GM23338 (cell line): ENCODE data around the gene SAPCD1. TPM values are rescaled to one million over a fixed set of nuclear protein-coding genes. Genes with fewer than 3 reads are reported as not detected.

Experiments
- ATAC-seq: fragments of 200-7000 bp; cut with Tn5 transposase; 3 replicates; pipeline ENCODE4 v1.9.1; 2020
- DNase-seq: peaks from one replicate; pipeline ENCODE4 v3.0.0-alpha.2; 2015; ENCODE audit warnings: low spot score
- H2AFZ ChIP-seq: fragments of 200-600 bp; sonication (generic); 2 replicates; pipeline ENCODE4 v1.8.0; 2016; ENCODE audit warnings: antibody characterized with exemption, mild to moderate bottlenecking, moderate library complexity
- H3F3A ChIP-seq: fragments of 200-600 bp; sonication (generic); replicated peaks from 2 replicates; pipeline ENCODE4 v1.8.0; 2017; ENCODE audit warnings: antibody characterized with exemption, mixed run types, low read depth
- H3K27ac ChIP-seq: fragments of 200-600 bp; sonication (generic); 2 replicates; pipeline ENCODE4 v1.6.1; 2016; ENCODE audit warnings: low read depth
- H3K27me3 ChIP-seq: fragments of 200-600 bp; sonication (generic); 2 replicates; pipeline ENCODE4 v1.8.0; 2016; ENCODE audit warnings: mild to moderate bottlenecking, mixed run types, moderate library complexity; ENCODE audit not compliant: insufficient read depth
- H3K36me3 ChIP-seq: fragments of 200-600 bp; sonication (generic); 2 replicates; pipeline ENCODE4 v1.8.0; 2016; ENCODE audit warnings: mild to moderate bottlenecking; ENCODE audit not compliant: insufficient read depth
- H3K4me1 ChIP-seq: fragments of 200-600 bp; sonication (generic); 2 replicates; pipeline ENCODE4 v1.8.0; 2016; ENCODE audit warnings: mild to moderate bottlenecking, moderate library complexity; ENCODE audit not compliant: insufficient read depth
- H3K4me2 ChIP-seq: fragments of 200-600 bp; sonication (generic); 2 replicates; pipeline ENCODE4 v1.7.1; 2017; ENCODE audit warnings: mixed run types
- H3K4me3 ChIP-seq: fragments of 200-600 bp; sonication (generic); 2 replicates; pipeline ENCODE4 v1.6.1; 2016; ENCODE audit warnings: mixed run types
- H3K79me2 ChIP-seq: fragments of 200-600 bp; sonication (generic); replicated peaks from 2 replicates; pipeline ENCODE4 v1.8.0; 2017; ENCODE audit warnings: mild to moderate bottlenecking; ENCODE audit not compliant: insufficient read depth
- H3K9me2 ChIP-seq: fragments of 200-600 bp; sonication (generic); 2 replicates; pipeline ENCODE4 v1.8.0; 2017; ENCODE audit not compliant: insufficient read depth
- H4K20me1 ChIP-seq: fragments of 200-600 bp; sonication (generic); replicated peaks from 2 replicates; pipeline ENCODE4 v1.8.0; 2017; ENCODE audit warnings: mild to moderate bottlenecking; ENCODE audit not compliant: insufficient read depth
- H3K27ac Mint-ChIP-seq: 2 replicates; pipeline ENCODE4 v1.8.0; 2020; ENCODE audit warnings: inconsistent platforms, mild to moderate bottlenecking, moderate library complexity, mixed read lengths
- H3K27me3 Mint-ChIP-seq: 3 replicates; pipeline ENCODE4 v1.8.0; 2022; ENCODE audit warnings: low read depth, mild to moderate bottlenecking, moderate library complexity, mixed read lengths, inconsistent platforms; ENCODE audit not compliant: insufficient read depth, poor library complexity
- H3K36me3 Mint-ChIP-seq: 3 replicates; pipeline ENCODE4 v1.8.0; 2021; ENCODE audit warnings: low read depth, mild to moderate bottlenecking, inconsistent platforms, moderate library complexity, mixed read lengths
- H3K4me1 Mint-ChIP-seq: 3 replicates; pipeline ENCODE4 v1.8.0; 2020; ENCODE audit warnings: mild to moderate bottlenecking, inconsistent platforms, mixed read lengths
- H3K4me3 Mint-ChIP-seq: 3 replicates; pipeline ENCODE4 v1.8.0; 2021; ENCODE audit warnings: moderate library complexity, mild to moderate bottlenecking, inconsistent platforms, mixed read lengths
- H3K9me3 Mint-ChIP-seq: 3 replicates; pipeline ENCODE4 v1.8.0; 2020; ENCODE audit warnings: moderate library complexity, mild to moderate bottlenecking, inconsistent platforms, mixed read lengths
- CREB1 ChIP-seq: fragments of 250-450 bp; sonication (Bioruptor Pico); IDR thresholded peaks from 2 replicates; pipeline ENCODE4 v1.5.0; 2020; ENCODE audit warnings: low read depth, mild to moderate bottlenecking, moderate library complexity
- CTCF ChIP-seq, 2 experiments: fragments of 200-600 bp in 1 of 2; sonication (generic) in 1 of 2; conservative IDR thresholded peaks; 2 replicates each; pipeline versions ENCODE4 v1.5.1 to v1.6.1; 2016 to 2017; ENCODE audit warnings: antibody characterized with exemption in 2 of 2, low read depth in 2 of 2, mild to moderate bottlenecking in 2 of 2, moderate library complexity in 1 of 2
- EZH2 ChIP-seq: fragments of 200-600 bp; sonication (generic); IDR thresholded peaks from one replicate; pipeline ENCODE4 v1.8.0; 2017; ENCODE audit warnings: antibody characterized with exemption, mild to moderate bottlenecking, low read depth; ENCODE audit not compliant: unreplicated experiment
- EZH2phosphoT487 ChIP-seq: fragments of 200-600 bp; sonication (generic); IDR thresholded peaks from one replicate; pipeline ENCODE4 v1.8.1; 2018; ENCODE audit warnings: antibody characterized with exemption; ENCODE audit not compliant: unreplicated experiment
- JUNB ChIP-seq: IDR thresholded peaks from one replicate; pipeline ENCODE4 v1.6.1; 2016; ENCODE audit warnings: antibody characterized with exemption; ENCODE audit not compliant: unreplicated experiment
- NANOG ChIP-seq: IDR thresholded peaks from 2 replicates; pipeline ENCODE4 v1.6.1; 2016; ENCODE audit warnings: antibody characterized with exemption, borderline replicate concordance
- POLR2AphosphoS5 ChIP-seq: IDR thresholded peaks from 2 replicates; pipeline ENCODE4 v1.6.1; 2016; ENCODE audit warnings: antibody characterized with exemption, low read depth
- REST ChIP-seq: IDR thresholded peaks from one replicate; pipeline ENCODE4 v1.6.1; 2018; ENCODE audit warnings: antibody characterized with exemption; ENCODE audit not compliant: unreplicated experiment
- STAT1 ChIP-seq: IDR thresholded peaks from one replicate; pipeline ENCODE4 v1.6.1; 2016; ENCODE audit warnings: antibody characterized with exemption; ENCODE audit not compliant: unreplicated experiment
- ZNF114 ChIP-seq: fragments of 250-450 bp; sonication (Bioruptor Pico); IDR thresholded peaks from 2 replicates; pipeline ENCODE4 v1.5.0; 2020; ENCODE audit warnings: mild to moderate bottlenecking, moderate library complexity
- ZNF331 ChIP-seq: fragments of 250-450 bp; sonication (Bioruptor Pico); IDR thresholded peaks from 2 replicates; pipeline ENCODE4 v1.5.0; 2020; ENCODE audit warnings: low read depth, mild to moderate bottlenecking, moderate library complexity
- ZNF462 ChIP-seq: fragments of 250-450 bp; sonication (Bioruptor Pico); IDR thresholded peaks from 2 replicates; pipeline ENCODE4 v1.5.0; 2020; ENCODE audit warnings: mild to moderate bottlenecking, moderate library complexity
- polyA plus RNA-seq: library from polyadenylated mRNA; unstranded; fragments of >200 nt; fragmentation: Nextera tagmentation; extraction: Ambion mirVana; gene quantifications from 2 replicates; pipeline ENCODE4 v1.2.1, GENCODE V29; 2016
- total RNA-seq: library from RNA; depleted of rRNA; stranded (reverse); fragments of >200 nt; shearing (Covaris generic); gene quantifications from 2 replicates; pipeline ENCODE4 v1.2.3, GENCODE V29; 2014

Gene SAPCD1
- total and polyA plus RNA-seq, 2 experiments from 2014 or later = 3.9 to 5.0 TPM

- TF ChIP-seq JUNB (no peak), STAT1 (no peak), ZNF462 (CRISPR knock-in tag) (no peak), POLR2AphosphoS5 (no peak), ZNF331 (CRISPR knock-in tag) (no peak), ZNF114 (CRISPR knock-in tag) (no peak), EZH2 (no peak)
Measured at GRCh38 chr6:31779908-31780307, 17.5 kb downstream of the SAPCD1 start (continued).

GRCh38 chr6:31780507-31781243 lies 18.2 kb downstream of the SAPCD1 start:
- H3K27ac ChIP-seq = no peak overlapping the region
- H3F3A ChIP-seq = peaks cover 4% of the 10 kb centered on the region; the same call in 1 of the 2 replicates
- H3K4me3 ChIP-seq = no peak overlapping the region
- H3K27me3 ChIP-seq = no peaks in the 10 kb centered on the region
- no peak overlapping the region for H3K4me2 ChIP-seq
- H3K79me2 ChIP-seq = no peaks in the 10 kb centered on the region
- no peaks in the 10 kb centered on the region for H3K4me1 ChIP-seq
- H3K36me3 ChIP-seq = no peaks in the 10 kb centered on the region; the same call in 1 of the 2 replicates
- Mint-ChIP-seq H3K36me3 (peaks cover 49% of the 10 kb centered on the region), H3K4me1 (no peaks in the 10 kb centered on the region), H3K27ac (no peak overlapping the region), H3K27me3 (peaks cover 18% of the 10 kb centered on the region), H3K4me3 (no peak overlapping the region), H3K9me3 (no peaks in the 10 kb centered on the region)
- DNase-seq = no peak
- no peaks in the 10 kb centered on the region for H3K9me2 ChIP-seq
- ATAC-seq = no peak
- no peaks in the 10 kb centered on the region; the same call in 1 of the 2 replicates for H4K20me1 ChIP-seq
- H2AFZ ChIP-seq = no peak overlapping the region
- no peak for TF ChIP-seq REST
- no peak for TF ChIP-seq ZNF331 (CRISPR knock-in tag)
- no peak for TF ChIP-seq CREB1 (CRISPR knock-in tag)
- no peak for TF ChIP-seq ZNF114 (CRISPR knock-in tag)
- TF ChIP-seq JUNB = no peak
- TF ChIP-seq CTCF (conservative IDR thresholded peaks at IDR 0.05; ENCODE audit: low read depth in 2 of 2) = no peak
- no peak for TF ChIP-seq POLR2AphosphoS5
- no peak for TF ChIP-seq NANOG
- no peak for TF ChIP-seq STAT1
- no peak for TF ChIP-seq EZH2phosphoT487
